ENCODE measurements around the gene RHBG. TPM values are rescaled to one million over a fixed set of nuclear protein-coding genes. Genes with fewer than 3 reads are reported as not detected.
A peak's percentile ranks its signal among the peaks of the same experiment; 100 is the strongest.

RHBG gene
- total RNA-seq, 1 experiment from 2014 or later = 5.7 TPM

DNA sequence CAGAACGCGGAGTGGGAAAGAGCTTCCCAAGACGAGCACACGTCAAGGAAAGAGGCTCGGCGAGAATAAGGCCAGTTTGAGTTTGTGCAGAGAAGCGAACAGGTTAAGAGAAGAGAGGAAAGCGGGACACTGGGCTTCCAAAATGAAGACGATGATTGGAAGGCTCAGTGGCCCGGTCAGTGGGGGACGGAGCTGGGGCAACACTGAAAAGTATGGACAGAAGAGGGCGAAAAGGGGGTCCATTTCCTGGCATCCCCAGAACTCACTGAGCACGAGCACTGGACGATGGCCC is 31.2 kb upstream of the RHBG start:
- intact Hi-C loops (cut with micrococcal nuclease) = loop anchor here (2.0 kb wide), 2 partner anchors 19 to 55 kb away; partner anchors contain the start of gene SMG5
- TF ChIP-seq, protein P1, sequence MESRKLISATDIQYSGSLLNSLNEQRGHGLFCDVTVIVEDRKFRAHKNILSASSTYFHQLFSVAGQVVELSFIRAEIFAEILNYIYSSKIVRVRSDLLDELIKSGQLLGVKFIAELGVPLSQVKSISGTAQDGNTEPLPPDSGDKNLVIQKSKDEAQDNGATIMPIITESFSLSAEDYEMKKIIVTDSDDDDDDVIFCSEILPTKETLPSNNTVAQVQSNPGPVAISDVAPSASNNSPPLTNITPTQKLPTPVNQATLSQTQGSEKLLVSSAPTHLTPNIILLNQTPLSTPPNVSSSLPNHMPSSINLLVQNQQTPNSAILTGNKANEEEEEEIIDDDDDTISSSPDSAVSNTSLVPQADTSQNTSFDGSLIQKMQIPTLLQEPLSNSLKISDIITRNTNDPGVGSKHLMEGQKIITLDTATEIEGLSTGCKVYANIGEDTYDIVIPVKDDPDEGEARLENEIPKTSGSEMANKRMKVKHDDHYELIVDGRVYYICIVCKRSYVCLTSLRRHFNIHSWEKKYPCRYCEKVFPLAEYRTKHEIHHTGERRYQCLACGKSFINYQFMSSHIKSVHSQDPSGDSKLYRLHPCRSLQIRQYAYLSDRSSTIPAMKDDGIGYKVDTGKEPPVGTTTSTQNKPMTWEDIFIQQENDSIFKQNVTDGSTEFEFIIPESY (IDR thresholded peaks at IDR 0.05; ENCODE audit: extremely low read depth, insufficient replicate concordance, low read length) = no peak
- TF ChIP-seq YY1 (IDR thresholded peaks at IDR 0.05; ENCODE audit: extremely low read depth, insufficient replicate concordance, low read depth, low read length) = no peak
- TF ChIP-seq, protein P2, sequence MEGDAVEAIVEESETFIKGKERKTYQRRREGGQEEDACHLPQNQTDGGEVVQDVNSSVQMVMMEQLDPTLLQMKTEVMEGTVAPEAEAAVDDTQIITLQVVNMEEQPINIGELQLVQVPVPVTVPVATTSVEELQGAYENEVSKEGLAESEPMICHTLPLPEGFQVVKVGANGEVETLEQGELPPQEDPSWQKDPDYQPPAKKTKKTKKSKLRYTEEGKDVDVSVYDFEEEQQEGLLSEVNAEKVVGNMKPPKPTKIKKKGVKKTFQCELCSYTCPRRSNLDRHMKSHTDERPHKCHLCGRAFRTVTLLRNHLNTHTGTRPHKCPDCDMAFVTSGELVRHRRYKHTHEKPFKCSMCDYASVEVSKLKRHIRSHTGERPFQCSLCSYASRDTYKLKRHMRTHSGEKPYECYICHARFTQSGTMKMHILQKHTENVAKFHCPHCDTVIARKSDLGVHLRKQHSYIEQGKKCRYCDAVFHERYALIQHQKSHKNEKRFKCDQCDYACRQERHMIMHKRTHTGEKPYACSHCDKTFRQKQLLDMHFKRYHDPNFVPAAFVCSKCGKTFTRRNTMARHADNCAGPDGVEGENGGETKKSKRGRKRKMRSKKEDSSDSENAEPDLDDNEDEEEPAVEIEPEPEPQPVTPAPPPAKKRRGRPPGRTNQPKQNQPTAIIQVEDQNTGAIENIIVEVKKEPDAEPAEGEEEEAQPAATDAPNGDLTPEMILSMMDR (IDR thresholded peaks at IDR 0.05 in 2 of 3, conservative IDR thresholded peaks at IDR 0.05 in 1 of 3; ENCODE audit: borderline replicate concordance in 1 of 3, insufficient read depth in 1 of 3, low read depth in 2 of 3, low read length in 2 of 3) = 0 out of 6 replicates have a peak, but pooled peaks of 1 of the 3 experiments have one; percentile 9
- TF ChIP-seq, protein P3, sequence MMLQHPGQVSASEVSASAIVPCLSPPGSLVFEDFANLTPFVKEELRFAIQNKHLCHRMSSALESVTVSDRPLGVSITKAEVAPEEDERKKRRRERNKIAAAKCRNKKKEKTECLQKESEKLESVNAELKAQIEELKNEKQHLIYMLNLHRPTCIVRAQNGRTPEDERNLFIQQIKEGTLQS (IDR thresholded peaks at IDR 0.05) = no peak
- no peak for TF ChIP-seq ZFX (IDR thresholded peaks at IDR 0.05)
- no peak for TF ChIP-seq FOSL1 (IDR thresholded peaks at IDR 0.05; ENCODE audit: low read depth)
- no peak for TF ChIP-seq EZH2phosphoT487 (IDR thresholded peaks at IDR 0.05; ENCODE audit: borderline replicate concordance)
- peak; percentile 4; the same call in 1 of the 2 replicates for TF ChIP-seq SIN3A (IDR thresholded peaks at IDR 0.05; ENCODE audit: low read depth)
- Histone ChIP-seq H3K4me3 (replicated peaks in 1 of 2; ENCODE audit: low read depth in 1 of 2, low read length in 2 of 2) (peak overlapping the region; percentile 75 to 98), H3K4me1 (ENCODE audit: control insufficient read depth in 1 of 2, insufficient read depth in 2 of 2, low read length in 2 of 2) (peaks cover 7 to 22% of the 10 kb centered on the region in 2 experiments), H3K9ac (ENCODE audit: low read length) (peak overlapping the region; percentile 91), H4K20me1 (ENCODE audit: insufficient read depth) (peaks cover 23% of the 10 kb centered on the region; the same call in 1 of the 2 replicates), H3K4me2 (ENCODE audit: low read length) (peak overlapping the region; percentile 86), H3K27me3 (ENCODE audit: insufficient read depth, low read length) (no peaks in the 10 kb centered on the region), H3K9me3 (ENCODE audit: control insufficient read depth in 1 of 2, insufficient read depth in 1 of 2, low read depth in 1 of 2, low read length in 2 of 2) (no peaks in the 10 kb centered on the region), H3K36me3 (ENCODE audit: control insufficient read depth in 1 of 2, insufficient read depth in 2 of 2, low read length in 2 of 2) (peaks cover 31 to 35% of the 10 kb centered on the region in 2 experiments), H3K9me2 (ENCODE audit: insufficient read depth) (no peaks in the 10 kb centered on the region), H3K27ac (ENCODE audit: low read depth, low read length) (peak overlapping the region; percentile 78), H2AFZ (ENCODE audit: low read depth, low read length, poor library complexity, severe bottlenecking) (no peak overlapping the region), H3K79me2 (ENCODE audit: insufficient read depth, low read length) (peaks cover 52% of the 10 kb centered on the region)
- no peak for ATAC-seq
- DNase-seq (ENCODE audit: low read depth, low spot score) = no peak
- ChIA-PET RAD21 (ENCODE audit: low non-redundant PET in 1 of 2, low total read pairs in 2 of 2, uncharacterized antibody in 2 of 2, unreplicated experiment in 2 of 2) (no interaction called here), POLR2A (interaction anchor here (0.7 to 1.3 kb wide), 2 partner anchors 16 to 22 kb away, joined by 3 read pairs; no protein-coding TSS in a partner anchor), CTCF (interaction anchor here (0.9 to 1.1 kb wide), 2 partner anchors 15 to 18 kb away, joined by 3 to 4 read pairs; no protein-coding TSS in a partner anchor)
- BruUV-seq (replicated peaks) = no TSS peak
